GM18517 (cell line): ENCODE measurements around the gene PDZD2.

Experiments
- ATAC-seq: cut with Tn5 transposase; IDR thresholded peaks from one replicate; pipeline ENCODE4 v1.9.1; 2021; ENCODE audit warnings: mild to moderate bottlenecking, moderate library complexity; ENCODE audit not compliant: unreplicated experiment

Gene PDZD2

DNA sequence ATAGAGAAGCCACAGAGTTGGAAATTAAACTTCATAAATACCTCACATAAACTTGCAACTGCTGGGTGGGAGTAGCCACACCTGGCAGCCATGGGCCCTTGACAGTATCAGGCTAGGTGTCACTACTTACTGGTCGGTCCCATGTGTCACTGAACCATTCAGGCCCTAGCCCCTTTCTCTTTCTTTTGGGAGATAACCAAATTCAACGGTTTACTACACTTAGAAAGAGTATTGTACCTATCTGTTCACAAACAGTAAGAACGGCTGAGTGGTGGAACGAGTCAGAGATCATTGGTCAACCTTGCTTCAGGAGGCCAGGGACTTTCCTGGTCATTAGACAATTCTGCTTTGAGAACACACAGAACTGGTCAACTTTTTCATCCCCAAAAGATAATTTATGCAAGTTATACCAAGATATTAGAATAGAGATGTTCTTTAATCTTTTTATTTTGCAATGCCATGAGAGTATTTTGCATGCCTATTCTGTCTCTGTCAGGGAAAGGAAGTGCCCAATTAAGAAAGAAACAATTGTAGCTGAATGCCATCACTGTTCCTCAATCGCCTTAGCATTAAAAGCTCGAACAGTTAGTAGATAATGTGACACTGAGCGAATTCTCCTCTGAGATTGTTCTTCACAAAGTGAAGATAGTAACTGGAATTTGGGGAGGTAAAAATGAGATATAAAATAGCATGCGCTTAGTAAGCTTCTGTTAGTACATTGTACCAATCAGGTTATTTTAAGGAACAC lies 484.3 kb downstream of the PDZD2 start:
- no peak for ATAC-seq

DNA sequence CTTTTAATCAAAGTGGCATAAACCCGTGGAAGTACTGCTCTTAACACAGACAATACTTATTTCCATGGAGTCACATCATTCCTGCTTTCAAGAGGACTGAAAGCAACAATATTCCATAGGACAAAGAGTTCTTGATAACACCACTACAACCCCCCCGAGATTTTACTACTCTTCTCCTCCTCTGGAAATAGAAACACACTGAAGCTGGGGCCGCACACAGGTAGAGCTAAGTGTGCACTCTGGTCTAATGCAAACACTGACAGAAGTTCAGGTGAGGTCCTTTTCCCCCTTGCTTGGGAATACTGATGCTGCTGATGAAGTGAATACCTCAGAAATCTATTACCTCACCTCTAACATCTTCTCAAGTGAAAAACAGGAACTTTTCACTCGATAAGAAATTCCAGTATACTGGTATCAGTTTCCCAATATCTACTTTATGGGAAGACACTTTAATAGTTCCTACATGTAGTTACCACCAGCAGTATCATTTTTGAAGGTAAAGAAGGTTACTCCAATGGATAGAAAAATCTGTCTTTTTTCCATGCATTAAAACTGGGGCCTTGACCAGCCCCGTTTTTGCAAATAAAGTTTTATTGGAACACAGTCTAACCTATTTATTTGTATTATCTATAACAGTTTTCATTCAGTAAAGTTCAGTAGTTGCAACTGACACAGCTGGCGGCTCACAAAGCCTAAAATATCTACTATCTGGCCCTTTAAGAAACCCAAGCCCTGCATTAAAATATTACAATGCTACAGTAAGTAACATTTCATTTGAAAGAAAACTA lies 485.2 kb downstream of the PDZD2 start:
- no peak for ATAC-seq

DNA sequence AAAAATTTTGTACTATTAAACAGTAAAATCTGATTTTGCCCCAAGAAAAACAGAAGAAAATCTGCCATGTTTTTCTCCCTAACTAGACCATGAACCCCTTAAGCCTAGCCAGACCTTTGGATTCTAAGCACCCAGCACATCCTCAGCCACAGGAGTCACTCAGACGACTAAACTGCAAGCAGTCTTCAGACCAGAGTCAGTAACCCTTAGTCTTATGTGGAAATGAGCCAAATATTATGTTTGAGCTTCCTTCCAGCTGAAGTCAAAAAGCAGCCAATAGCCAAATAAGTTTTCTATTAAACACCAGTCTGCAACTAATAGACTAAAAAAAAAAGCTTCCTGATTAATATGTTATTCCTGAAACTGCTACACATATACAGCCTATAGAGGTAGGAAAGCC lies 487.8 kb downstream of the PDZD2 start:
- no peak for ATAC-seq

DNA sequence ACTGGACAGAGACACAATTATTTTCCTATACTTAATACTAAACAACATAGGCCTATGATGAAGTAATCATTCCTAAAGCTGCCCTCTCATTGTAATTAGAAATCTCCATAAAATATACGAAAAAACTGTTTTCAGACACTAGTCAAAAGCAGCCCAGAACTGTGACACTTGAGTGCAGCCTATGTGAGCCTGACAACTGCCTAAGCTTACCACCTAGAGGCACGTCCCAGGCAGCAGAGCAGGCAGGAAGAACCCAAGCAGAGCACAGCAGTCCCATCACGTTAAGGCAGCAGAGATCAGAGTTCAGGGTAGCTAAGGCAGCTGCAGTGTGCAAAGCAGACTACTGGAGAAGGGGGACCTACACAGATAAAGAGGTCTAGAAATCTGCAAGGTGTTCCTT lies 488.8 kb downstream of the PDZD2 start:
- ATAC-seq: no peak

DNA sequence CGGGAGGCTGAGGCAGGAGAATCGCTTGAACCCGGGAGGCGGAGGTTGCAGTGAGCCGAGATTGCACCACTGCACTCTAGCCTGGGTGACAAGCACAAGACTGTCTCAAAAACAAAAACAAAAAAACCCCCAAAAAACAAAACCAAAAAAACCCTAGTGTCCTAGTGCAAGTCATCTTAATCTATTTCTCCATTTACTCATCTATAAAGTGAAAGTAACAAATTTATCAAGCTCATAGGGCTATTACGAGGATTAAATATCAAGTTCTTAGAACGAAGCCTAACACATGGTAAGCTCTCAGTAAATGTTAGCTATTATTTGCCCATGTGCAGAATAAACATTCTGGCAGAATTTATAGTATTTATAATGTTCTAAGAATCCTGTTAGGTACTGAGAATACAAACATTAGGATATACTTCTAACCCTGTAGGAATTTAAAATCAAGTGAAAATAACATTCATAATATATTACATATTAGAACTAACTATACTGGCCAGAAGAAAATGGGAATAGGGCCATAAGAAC lies 490.2 kb downstream of the PDZD2 start:
- ATAC-seq: no peak

DNA sequence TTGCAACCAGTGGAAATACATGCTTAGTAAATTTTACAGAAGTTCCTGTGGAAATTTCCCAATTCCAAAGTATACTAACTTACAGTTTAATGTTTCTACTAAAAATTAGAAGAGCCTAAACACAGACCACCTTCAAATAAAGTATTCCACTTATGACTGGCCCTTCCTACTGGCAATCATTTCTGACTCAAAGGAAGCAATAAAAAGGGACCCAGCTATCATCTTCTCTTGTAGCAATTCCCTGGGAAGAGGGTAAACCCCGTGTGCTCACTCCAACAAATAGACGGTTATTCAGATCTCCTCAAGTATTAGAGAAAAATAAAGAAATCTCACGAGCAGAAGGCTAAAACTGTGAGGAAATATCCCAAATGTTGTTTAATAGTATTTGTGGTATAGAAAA lies 491.9 kb downstream of the PDZD2 start:
- no peak for ATAC-seq

DNA sequence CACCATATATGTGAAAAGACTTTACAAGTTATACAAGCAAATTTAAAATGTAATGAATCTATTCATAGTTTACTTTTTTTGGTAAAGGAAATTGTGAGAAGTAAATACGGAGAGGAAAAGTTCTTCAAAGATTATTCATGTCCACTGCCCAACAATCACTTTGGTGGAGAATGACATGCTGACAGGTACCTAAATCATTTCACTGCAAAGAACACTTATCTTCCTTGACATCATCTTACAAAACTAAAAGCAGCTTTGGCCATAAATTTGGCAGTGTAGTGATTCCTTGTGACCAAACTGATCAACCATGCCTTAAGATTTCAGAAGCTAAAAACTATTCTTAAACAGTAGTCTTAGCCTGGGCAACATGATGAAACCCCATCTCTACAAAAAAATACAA lies 492.7 kb downstream of the PDZD2 start:
- ATAC-seq: no peak

DNA sequence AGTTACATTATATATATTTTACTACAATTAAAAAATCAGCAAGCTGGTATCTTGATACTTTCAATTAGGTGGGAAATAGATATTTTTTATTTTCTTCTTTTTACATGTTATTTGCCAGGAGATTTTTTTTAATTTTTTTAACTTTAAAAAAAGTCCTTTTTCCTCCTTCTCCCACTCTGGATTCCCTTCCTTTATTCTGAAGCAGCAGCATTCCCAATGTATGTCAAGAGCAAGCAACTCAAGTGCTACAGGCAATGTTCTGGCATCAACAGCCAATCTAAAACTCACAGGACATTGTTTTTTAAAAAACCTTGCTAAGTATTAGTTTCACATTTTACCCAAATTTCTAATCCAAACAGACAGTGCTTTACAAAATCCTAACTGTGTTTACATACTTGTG lies 493.8 kb downstream of the PDZD2 start:
- no peak for ATAC-seq

DNA sequence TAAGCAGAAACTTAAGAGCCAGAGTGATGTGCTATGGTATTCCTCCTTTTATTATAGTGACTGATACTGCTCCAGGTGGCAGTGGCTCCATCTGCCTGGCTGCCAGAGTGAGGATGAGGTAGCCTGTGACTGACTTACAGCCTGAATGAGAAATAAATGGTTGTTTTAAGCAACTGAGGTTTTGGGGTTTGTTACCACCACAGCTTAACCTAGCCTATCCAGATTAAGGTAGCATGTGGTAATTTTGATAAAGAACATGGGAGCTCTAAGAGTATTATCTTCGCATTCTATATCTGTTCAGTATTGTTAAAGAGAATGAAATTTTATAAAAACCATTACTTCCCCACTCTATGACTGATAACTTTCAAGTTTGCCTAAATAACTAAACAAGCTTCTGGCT lies 496.2 kb downstream of the PDZD2 start:
- no peak for ATAC-seq

DNA sequence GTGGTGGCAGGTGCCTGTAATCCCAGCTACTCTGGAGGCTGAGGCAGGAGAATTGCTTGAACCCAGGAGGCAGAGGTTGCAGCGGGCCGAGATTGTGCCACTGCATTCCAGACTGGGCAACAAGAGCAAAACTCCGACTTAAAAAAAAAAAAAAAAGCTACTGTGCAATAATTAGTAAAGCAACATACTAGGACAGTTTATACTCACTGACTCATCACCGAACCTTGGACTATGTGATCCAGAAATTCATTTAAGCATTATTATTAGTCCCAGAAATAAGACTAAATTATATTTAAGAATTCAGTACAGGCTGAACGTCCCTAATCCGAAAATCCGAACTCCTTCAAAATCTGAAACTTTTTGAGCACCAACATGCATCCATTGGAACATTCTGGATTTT lies 497.4 kb downstream of the PDZD2 start:
- no peak for ATAC-seq

DNA sequence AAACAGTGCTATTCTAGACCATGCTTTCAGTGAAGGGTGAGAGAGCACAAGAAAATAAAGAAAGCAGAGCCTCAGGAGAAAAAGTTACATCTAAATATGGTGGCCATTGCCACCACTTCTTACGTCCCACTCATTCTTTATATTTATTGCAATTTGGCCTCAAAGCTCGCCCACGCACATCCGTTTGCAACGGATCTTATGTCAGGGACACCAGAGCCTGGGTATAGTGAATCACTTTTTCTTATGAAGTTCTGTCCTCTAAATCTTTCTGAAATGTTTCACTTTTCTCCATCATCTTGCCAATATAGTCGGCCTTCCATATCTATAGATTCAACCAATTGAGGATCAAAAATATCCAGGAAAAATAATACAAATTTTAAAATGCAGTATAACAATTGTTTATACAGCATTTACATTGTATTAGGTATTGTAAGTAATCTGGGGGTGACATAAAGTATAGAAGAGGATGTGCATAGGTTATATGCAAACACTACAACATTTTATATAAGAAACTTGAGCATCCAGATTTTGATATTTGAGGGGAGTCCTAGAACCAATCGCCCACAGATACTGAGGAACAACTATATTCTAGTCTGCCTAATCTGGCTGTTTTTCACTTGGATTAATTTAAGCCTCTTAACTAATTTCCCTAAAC lies 500.0 kb downstream of the PDZD2 start:
- ATAC-seq: no peak

DNA sequence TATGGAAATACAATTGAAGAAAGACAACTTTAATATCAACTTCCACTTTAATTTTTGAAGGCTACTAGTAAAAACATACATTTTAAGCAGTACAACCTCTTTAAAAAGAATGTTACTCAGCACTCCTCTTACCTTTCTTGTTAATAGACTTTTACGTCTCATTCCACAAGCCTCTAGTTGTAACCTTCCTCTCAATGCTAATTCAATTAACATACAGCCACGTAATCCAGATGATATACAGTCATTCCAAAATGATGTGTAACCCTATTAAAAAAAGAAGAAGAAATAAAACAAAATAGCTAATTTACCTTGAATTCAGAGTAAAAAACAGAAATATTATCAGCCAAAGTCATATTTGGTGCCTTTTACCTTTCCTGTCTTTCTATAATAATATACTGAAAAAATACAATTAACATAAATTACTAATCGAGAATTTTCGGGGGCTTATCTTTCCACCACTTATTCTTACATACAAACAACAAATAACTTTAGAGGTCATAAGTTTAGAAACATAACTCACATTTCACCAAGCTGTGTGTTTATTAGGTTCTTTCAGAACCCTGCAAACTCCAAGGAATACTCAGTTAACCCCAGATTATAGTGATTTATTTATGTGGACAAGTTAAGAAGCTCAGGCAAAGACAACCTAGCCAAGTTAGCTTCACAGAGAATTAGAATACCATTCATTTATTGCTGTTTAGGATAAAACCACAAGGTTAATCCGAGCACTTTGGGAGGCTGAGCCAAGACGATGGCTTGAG lies 504.9 kb downstream of the PDZD2 start:
- no peak for ATAC-seq

DNA sequence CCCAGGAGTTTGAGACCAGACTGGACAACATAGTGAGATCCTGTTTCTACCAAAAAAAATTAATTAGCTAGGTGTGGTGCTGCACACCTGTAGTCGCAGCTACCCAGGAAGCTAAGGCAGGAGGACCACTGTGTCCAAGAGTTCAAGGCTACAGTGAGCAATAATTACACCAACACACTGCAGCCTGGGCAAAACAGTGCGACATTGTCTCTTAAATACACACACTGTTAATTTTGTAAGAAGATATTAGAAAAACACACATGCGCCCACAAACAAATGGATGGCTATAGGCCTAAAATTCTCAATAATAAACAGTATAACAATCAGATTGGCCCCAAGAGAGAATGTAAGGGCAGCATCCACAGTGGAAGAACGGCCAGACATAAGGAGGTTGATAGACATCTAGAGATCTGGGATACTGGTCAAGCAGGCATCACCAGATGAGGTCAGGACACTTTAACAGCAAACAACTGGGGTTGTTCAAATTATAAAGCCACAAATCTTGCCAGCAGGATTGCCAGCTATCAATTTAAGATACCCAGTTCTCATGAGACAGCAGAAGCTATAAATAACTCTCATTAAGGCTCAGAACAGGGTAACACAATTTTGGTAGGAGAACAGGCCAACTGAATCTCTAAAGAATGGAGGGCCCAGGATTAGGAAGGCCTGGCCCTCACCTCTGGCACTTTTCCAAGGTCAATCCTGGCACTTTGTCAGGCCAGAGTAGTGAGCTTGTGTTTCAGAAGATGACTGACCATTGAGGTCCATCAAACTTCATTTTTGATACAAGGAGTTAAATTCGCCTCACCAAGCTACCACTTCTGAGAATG lies 505.7 kb downstream of the PDZD2 start:
- no peak for ATAC-seq

DNA sequence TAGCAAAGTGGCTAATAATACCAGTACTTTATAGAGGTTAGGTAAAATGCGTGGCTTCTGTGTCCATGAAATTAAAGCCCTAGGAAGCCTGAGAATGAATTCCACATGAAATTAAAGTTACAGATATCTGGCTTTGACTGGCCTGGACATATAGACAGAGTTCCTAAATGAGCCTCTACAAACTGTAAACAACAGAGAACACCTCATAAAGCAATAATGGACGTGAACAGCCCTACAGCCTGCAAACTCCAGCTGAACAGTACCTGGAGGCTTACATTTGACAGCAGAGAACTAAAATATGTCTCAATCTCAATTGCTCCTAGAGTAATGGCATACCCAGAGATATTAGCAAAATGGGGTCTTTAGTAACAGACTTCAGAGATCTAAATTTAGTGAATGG lies 506.4 kb downstream of the PDZD2 start:
- no peak for ATAC-seq

DNA sequence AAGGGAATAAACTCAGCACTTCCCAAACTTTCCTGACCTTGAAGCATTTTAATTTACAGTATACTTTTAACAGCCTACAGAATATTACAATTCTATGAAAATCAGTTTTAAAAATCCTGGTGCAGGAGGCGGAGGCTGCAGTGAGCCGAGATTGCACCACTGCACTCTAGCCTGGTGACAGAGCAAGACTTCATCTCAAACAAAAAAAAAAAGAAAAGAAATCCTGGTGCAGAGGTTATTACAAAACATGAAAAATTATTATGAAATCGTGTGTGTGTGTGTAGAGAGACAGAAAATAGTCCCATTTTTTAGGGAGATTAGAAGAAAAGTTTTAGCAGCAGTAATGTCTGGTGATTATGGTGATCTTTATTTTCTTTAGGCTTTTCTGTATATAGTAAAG lies 508.3 kb downstream of the PDZD2 start:
- no peak for ATAC-seq

DNA sequence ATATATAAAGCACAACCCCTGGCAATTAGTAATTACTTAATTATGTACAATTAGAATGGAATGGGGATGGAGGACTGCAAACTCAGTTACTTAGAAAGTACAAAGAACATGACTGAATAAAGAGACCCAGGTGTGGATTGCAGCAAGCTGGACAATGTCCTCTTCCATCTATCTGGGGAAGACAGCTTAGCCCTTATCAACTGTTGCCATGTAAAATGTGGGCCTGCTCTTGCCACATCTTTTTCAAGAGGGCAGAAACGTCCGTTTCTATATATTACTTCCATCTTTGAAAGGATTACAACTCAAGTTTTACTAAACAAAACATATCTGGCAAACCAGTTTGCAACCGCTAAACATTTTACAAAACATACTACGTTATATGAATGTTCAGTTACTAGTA lies 509.0 kb downstream of the PDZD2 start:
- no peak for ATAC-seq

DNA sequence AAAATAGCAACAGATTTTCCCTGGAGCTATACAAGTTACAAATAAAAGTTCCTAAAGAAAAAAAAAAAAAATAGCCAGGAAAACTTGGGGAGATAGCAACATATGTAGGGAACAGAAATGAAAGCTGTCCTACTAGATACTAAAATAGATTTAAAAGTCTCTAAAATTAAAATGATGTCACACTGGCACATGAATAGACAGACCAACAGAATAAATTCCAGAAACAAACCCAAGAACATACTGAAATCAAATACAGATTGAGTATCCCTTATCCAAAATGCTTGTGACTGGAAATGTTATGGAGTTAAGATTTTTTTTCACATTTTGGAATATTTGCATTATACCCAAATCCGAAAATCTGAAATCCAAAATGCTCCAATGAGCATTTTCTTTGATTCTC lies 511.4 kb downstream of the PDZD2 start:
- no peak for ATAC-seq

DNA sequence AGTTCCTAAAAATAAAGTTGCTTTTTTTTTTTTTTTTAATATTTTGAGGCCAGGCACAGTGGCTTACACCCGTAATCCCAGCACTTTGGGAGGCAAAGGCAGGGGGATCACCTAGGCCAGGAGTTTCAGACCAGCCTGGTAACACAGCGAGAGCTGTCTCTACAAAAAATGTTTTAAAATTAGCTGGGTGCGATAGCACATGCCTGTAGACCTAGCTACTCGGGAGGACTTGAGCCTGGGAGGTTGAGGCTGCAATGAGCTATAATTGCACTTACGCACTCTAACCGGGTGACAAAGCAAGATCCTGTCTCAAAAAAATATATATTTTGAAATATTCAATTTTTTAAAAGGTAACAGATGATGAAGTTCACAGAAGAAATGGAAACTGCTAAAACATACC lies 512.3 kb downstream of the PDZD2 start:
- ATAC-seq: no peak

DNA sequence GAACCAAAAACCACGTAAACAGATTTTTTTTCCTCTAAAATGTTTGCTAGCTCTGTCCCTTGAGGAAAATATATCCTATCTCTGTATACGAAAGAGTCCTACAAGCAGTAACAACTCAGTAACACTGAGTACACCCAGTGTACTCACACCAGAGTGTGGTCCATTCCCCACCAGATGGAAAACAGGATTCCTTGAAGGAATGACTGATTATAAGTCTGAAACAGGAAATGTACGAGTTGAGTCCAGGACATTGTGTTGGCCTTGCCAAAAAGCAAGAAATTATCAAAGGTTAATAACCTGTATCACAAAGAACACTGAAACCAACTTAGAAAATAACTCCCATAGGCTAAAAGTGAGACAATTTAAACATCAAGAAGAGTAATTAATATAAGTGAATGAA lies 514.8 kb downstream of the PDZD2 start:
- ATAC-seq: no peak

DNA sequence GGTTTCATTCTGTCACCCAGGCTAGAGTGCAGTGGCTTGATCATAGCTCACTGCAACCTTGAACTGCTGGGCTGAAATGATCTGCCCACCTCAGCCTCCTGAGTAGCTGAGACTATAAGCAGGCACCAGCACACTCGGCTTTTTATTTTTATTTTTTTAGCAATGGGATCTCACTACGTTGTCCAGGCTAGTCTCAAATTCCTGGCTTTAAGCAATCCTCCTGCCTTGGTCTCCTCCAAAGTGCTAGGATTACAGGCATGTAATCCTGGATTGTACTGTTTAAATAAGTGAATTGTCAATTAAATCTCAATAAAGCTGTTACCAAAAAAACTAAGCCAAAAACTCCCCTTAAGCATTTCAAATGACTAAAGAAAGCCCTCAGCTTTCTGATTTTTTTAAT lies 516.3 kb downstream of the PDZD2 start:
- ATAC-seq: no peak
